Measurements from ENCODE around the gene CDC40.

The CDC40 gene

GRCh38 chr6:110198561-110198960 lies 18.3 kb downstream of the CDC40 start:
- no peak for DNase-seq (ENCODE audit: low read depth)
- no peak for TF ChIP-seq CTCF (IDR thresholded peaks at IDR 0.05; ENCODE audit: insufficient read depth, low read depth, low read length, missing control alignments)
- H3K4me3 ChIP-seq (ENCODE audit: low read depth, low read length), result no peak overlapping the region

DNA sequence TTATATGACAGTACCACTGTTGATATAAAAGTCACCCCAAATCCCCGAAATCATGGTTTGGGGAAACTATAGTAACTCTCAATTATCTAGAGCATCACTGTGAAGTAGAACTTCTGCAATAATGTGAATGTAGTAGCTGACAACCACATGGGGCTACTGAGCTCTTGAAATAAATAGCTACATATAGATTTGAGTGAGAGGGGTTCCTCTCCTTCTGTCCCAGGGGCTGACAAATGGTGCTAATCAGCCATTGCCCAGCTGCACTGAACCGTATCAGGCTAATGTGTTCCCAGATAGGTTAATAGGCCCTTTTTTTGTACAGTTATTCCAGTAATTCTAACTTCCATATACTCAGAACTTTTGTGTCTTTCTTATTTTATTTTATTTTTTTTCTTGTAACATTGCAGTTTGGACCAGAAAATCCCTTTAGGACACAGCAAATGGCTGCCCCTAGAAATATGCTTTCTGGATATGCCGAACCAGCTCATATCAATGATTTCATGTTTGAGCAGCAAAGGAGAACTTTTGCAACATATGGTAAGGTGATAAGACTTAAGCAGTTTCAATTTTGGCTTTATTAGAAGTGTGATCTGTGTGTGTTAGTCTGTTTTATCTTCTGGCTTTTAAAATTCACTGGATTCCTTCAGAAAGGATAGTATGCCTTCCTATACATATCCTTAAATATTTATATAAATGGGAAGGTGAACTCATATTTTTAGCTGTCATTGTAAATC lies 21.1 kb downstream of the CDC40 start:
- TF ChIP-seq CTCF (IDR thresholded peaks at IDR 0.05; ENCODE audit: insufficient read depth, low read depth, low read length, missing control alignments), result no peak
- no peak for DNase-seq (ENCODE audit: low read depth)
- no peak overlapping the region for H3K4me3 ChIP-seq (ENCODE audit: low read depth, low read length)

DNA sequence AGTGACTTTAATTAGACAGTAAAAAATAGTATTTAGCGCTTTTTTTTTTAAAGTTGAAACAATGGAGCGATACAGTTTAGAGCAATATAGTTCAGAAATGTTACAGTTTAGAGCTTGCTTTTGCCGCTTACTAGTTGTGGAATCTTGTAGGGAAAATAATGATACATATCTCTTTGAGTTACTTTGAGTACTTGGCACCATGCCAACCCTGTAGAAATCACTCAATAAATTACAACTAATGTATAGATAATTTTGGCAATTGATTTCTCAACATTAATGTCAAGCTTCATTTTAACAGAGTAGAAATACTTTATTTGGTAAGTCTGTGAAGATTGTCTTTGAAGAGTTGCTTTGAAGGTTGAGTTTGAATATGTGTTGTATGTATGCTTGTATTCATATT lies 27.4 kb downstream of the CDC40 start:
- no peak for TF ChIP-seq CTCF (IDR thresholded peaks at IDR 0.05; ENCODE audit: insufficient read depth, low read depth, low read length, missing control alignments)
- no peak for DNase-seq (ENCODE audit: low read depth)
- H3K4me3 ChIP-seq (ENCODE audit: low read depth, low read length), result no peak overlapping the region

GRCh38 chr6:110211753-110212152 lies 31.5 kb downstream of the CDC40 start:
- H3K4me3 ChIP-seq (ENCODE audit: low read depth, low read length), result no peak overlapping the region
- no peak for DNase-seq (ENCODE audit: low read depth)
- no peak for TF ChIP-seq CTCF (IDR thresholded peaks at IDR 0.05; ENCODE audit: insufficient read depth, low read depth, low read length, missing control alignments)

DNA sequence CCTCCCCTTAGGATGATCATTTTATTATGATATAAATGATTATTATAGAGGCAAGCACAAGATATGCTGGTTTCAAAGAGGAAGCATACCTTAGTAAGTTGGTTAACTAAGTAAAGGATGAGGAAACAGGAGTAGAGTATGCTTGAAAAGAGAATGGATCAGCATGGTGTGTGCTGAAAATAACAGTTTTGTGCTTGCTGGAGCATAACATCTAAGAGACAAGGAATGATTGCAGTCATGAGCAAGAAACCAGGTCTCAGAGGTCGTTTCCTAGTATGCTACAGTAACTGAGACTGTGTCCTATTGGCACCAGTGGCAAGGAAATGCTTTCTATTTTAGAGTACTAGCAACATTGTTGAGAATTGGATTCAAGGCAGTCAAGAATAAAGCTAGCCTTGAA lies 34.1 kb downstream of the CDC40 start:
- H3K4me3 ChIP-seq (ENCODE audit: low read depth, low read length), result no peak overlapping the region
- DNase-seq (ENCODE audit: low read depth), result no peak
- TF ChIP-seq CTCF (IDR thresholded peaks at IDR 0.05; ENCODE audit: insufficient read depth, low read depth, low read length, missing control alignments), result no peak

DNA sequence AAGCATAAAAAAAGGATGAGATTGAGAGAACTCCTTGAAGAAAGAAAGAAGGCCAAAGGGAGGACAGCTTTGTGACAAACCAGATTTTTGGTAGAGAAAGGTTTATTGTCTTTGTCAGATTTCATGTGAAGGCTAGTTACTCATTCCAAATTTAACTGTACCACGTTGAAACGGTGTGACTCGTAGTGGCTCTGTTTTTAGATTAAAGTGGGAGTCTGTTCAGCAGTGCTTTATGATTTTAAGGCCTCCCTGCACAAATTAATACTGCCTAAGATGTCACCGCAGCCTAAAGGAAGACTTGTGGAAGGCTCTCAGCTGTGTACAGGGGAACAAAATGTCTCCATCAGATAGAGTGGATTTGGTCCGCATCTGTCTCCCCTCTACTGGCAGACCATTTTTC lies 35.9 kb downstream of the CDC40 start:
- H3K4me3 ChIP-seq (ENCODE audit: low read depth, low read length), result no peak overlapping the region
- DNase-seq (ENCODE audit: low read depth), result no peak
- TF ChIP-seq CTCF (IDR thresholded peaks at IDR 0.05; ENCODE audit: insufficient read depth, low read depth, low read length, missing control alignments), result no peak

DNA sequence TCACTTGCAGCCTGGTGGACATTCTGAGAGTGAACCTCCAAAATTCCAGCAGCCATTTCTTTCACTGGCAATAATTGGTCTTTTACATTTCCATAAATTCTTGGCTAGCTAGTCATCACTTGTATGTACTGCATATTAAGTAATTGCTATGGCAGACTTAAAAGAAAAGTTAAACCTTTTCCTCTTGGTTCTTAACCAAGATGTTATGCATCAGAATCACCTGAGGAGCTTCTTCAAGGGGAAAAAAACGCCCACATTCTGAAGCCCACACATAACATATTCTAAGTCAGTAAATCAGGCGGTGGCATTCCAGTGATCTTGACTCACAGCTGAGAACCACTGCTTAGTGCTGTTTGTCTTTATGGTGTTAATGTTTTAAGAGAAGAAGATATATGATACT lies 37.0 kb downstream of the CDC40 start:
- no peak overlapping the region for H3K4me3 ChIP-seq (ENCODE audit: low read depth, low read length)
- DNase-seq (ENCODE audit: low read depth), result no peak
- no peak for TF ChIP-seq CTCF (IDR thresholded peaks at IDR 0.05; ENCODE audit: insufficient read depth, low read depth, low read length, missing control alignments)

All from GM12865 (cell line).